Transverse colon (tissue), 4 donors: ENCODE measurements around the gene ARL6IP6.

Experiments used
- EP300 ChIP-seq: sonication (generic); formaldehyde crosslinking; IDR thresholded peaks from one replicate; pipeline ENCODE4 v1.6.1; 2017; ENCODE audit warnings: antibody characterized with exemption, low read depth
- POLR2AphosphoS5 ChIP-seq, 3 donors: sonication (generic); formaldehyde crosslinking; IDR thresholded peaks; one replicate each; pipeline ENCODE4 v1.6.1; 2016; ENCODE audit warnings: antibody characterized with exemption in 3 of 3
- TF ChIP-seq, protein P1 (sequence below), 5 experiments: fragments of 200-600 bp in 3 of 5; fragments of 450-650 bp in 2 of 5; sonication (generic) in 3 of 5; IDR thresholded peaks; 1 replicate in 2 of 5; 2 replicates in 3 of 5; pipeline ENCODE4 v1.5.1; 2016 to 2017; ENCODE audit warnings: antibody characterized with exemption in 5 of 5, inconsistent platforms in 3 of 5, mild to moderate bottlenecking in 2 of 5, moderate library complexity in 1 of 5

GRCh38 chr2:152781175-152781574 is 62.8 kb downstream of the ARL6IP6 start:
- TF ChIP-seq EP300: no peak
- TF ChIP-seq, protein P1, sequence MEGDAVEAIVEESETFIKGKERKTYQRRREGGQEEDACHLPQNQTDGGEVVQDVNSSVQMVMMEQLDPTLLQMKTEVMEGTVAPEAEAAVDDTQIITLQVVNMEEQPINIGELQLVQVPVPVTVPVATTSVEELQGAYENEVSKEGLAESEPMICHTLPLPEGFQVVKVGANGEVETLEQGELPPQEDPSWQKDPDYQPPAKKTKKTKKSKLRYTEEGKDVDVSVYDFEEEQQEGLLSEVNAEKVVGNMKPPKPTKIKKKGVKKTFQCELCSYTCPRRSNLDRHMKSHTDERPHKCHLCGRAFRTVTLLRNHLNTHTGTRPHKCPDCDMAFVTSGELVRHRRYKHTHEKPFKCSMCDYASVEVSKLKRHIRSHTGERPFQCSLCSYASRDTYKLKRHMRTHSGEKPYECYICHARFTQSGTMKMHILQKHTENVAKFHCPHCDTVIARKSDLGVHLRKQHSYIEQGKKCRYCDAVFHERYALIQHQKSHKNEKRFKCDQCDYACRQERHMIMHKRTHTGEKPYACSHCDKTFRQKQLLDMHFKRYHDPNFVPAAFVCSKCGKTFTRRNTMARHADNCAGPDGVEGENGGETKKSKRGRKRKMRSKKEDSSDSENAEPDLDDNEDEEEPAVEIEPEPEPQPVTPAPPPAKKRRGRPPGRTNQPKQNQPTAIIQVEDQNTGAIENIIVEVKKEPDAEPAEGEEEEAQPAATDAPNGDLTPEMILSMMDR (IDR thresholded peaks at IDR 0.05): no peak
- TF ChIP-seq POLR2AphosphoS5 (IDR thresholded peaks at IDR 0.05): no peak
